Liver (tissue), 3 donors: ENCODE data around the gene LHFPL6.

ENCODE experiments used
- CTCF ChIP-seq: fragments of 150-350 bp; IDR thresholded peaks from 2 replicates; pipeline ENCODE4 v1.5.1; 2017; ENCODE audit warnings: improper control_type of control experiment, low read depth, low read length; ENCODE audit not compliant: missing input control
- GABPA ChIP-seq, 2 donors: IDR thresholded peaks in 1 of 2; conservative IDR thresholded peaks in 1 of 2; 2 replicates each; pipeline ENCODE4 v1.6.1; 2016; ENCODE audit warnings: antibody characterized with exemption in 2 of 2, mild to moderate bottlenecking in 1 of 2, moderate library complexity in 1 of 2
- HNF4A ChIP-seq, 2 donors: conservative IDR thresholded peaks; 2 replicates each; pipeline ENCODE4 v1.6.1; 2016; ENCODE audit warnings: antibody characterized with exemption in 2 of 2, mild to moderate bottlenecking in 2 of 2
- JUND ChIP-seq, 2 donors: IDR thresholded peaks; 2 replicates each; pipeline ENCODE4 v1.6.1; 2016; ENCODE audit warnings: antibody characterized with exemption in 2 of 2
- MAX ChIP-seq: IDR thresholded peaks from 2 replicates; pipeline ENCODE4 v1.6.1; 2016; ENCODE audit warnings: antibody characterized with exemption
- RAD21 ChIP-seq, 2 donors: IDR thresholded peaks; 2 replicates each; pipeline ENCODE4 v1.6.1; 2016; ENCODE audit warnings: antibody characterized with exemption in 2 of 2, mild to moderate bottlenecking in 2 of 2
- REST ChIP-seq: IDR thresholded peaks from 2 replicates; pipeline ENCODE4 v1.6.1; 2016; ENCODE audit warnings: antibody characterized with exemption, mild to moderate bottlenecking
- SP1 ChIP-seq: IDR thresholded peaks from 2 replicates; pipeline ENCODE4 v1.6.1; 2018; ENCODE audit warnings: antibody characterized with exemption, mild to moderate bottlenecking
- TAF1 ChIP-seq: conservative IDR thresholded peaks from 2 replicates; pipeline ENCODE4 v1.6.1; 2016; ENCODE audit warnings: antibody characterized with exemption, mild to moderate bottlenecking
- donor health status: healthy.
- donor health status: healthy.

- no peak for TF ChIP-seq SP1
- no peak for TF ChIP-seq MAX
- TF ChIP-seq CTCF = no peak
- TF ChIP-seq JUND (IDR thresholded peaks at IDR 0.05) = no peak
- TF ChIP-seq REST = no peak
- TF ChIP-seq HNF4A (conservative IDR thresholded peaks at IDR 0.05) = no peak
- no peak for TF ChIP-seq TAF1
- TF ChIP-seq GABPA (IDR thresholded peaks at IDR 0.05 in 1 of 2, conservative IDR thresholded peaks at IDR 0.05 in 1 of 2) = no peak
- no peak for TF ChIP-seq RAD21 (IDR thresholded peaks at IDR 0.05)
These were observed 284.8 kb downstream of the LHFPL6 start for GRCh38 chr13:39318161-39318560.
